GM23248 (cell line): ENCODE measurements around the gene POU2AF1. TPM values are rescaled to one million over a fixed set of nuclear protein-coding genes. Genes with fewer than 3 reads are reported as not detected.
"Not testable (repeated sequence)": the region's sequence is repeated elsewhere in the genome, so short reads cannot be mapped to it uniquely, and the experiment has no call there.

Source experiments
- DNase-seq: peaks from one replicate; pipeline ENCODE4 v3.0.0-alpha.2; 2015
- H2AFZ ChIP-seq: fragments of 200-600 bp; sonication (generic); 2 replicates; pipeline ENCODE4 v1.6.1; 2016; ENCODE audit warnings: antibody characterized with exemption
- H3F3A ChIP-seq: fragments of 200-600 bp; sonication (generic); 2 replicates; pipeline ENCODE4 v1.6.1; 2016; ENCODE audit warnings: mild to moderate bottlenecking, antibody characterized with exemption, mixed run types; ENCODE audit not compliant: insufficient read depth
- H3K27ac ChIP-seq: fragments of 200-600 bp; sonication (generic); 2 replicates; pipeline ENCODE4 v1.5.1; 2016; ENCODE audit warnings: mild to moderate bottlenecking
- H3K27me3 ChIP-seq: fragments of 200-600 bp; sonication (generic); replicated peaks from 2 replicates; pipeline ENCODE4 v1.6.1; 2016; ENCODE audit warnings: mild to moderate bottlenecking; ENCODE audit not compliant: insufficient read depth
- H3K36me3 ChIP-seq: fragments of 200-600 bp; sonication (generic); 2 replicates; pipeline ENCODE4 v1.6.1; 2016; ENCODE audit warnings: low read depth, mild to moderate bottlenecking
- H3K4me1 ChIP-seq: fragments of 200-600 bp; sonication (generic); 2 replicates; pipeline ENCODE4 v1.6.1; 2016; ENCODE audit warnings: mild to moderate bottlenecking; ENCODE audit not compliant: insufficient read depth
- H3K4me2 ChIP-seq: fragments of 200-600 bp; sonication (generic); one replicate; pipeline ENCODE4 v1.6.1; 2016; ENCODE audit warnings: mild to moderate bottlenecking; ENCODE audit not compliant: unreplicated experiment
- H3K4me3 ChIP-seq: fragments of 200-600 bp; sonication (generic); 2 replicates; pipeline ENCODE4 v1.5.1; 2016; ENCODE audit warnings: mild to moderate bottlenecking
- H3K79me2 ChIP-seq: fragments of 200-600 bp; sonication (generic); 2 replicates; pipeline ENCODE4 v1.6.1; 2016; ENCODE audit warnings: mild to moderate bottlenecking; ENCODE audit not compliant: insufficient read depth
- H3K9ac ChIP-seq: fragments of 200-600 bp; sonication (generic); 2 replicates; pipeline ENCODE4 v1.6.1; 2016; ENCODE audit warnings: mild to moderate bottlenecking
- H3K9me2 ChIP-seq: fragments of 200-600 bp; sonication (generic); 2 replicates; pipeline ENCODE4 v1.6.1; 2016; ENCODE audit warnings: mixed run types, mild to moderate bottlenecking, moderate library complexity; ENCODE audit not compliant: insufficient read depth
- H3K9me3 ChIP-seq: fragments of 200-600 bp; sonication (generic); one replicate; pipeline ENCODE4 v1.6.1; 2017; ENCODE audit warnings: low read depth
- H4K20me1 ChIP-seq: fragments of 200-600 bp; sonication (generic); 2 replicates; pipeline ENCODE4 v1.6.0; 2016; ENCODE audit not compliant: insufficient read depth
- EZH2 ChIP-seq: fragments of 200-600 bp; sonication (generic); IDR thresholded peaks from 2 replicates; pipeline ENCODE4 v1.6.1; 2018; ENCODE audit warnings: antibody characterized with exemption, mild to moderate bottlenecking; ENCODE audit not compliant: insufficient read depth, poor library complexity, severe bottlenecking
- EZH2phosphoT487 ChIP-seq: fragments of 200-600 bp; sonication (generic); IDR thresholded peaks from 2 replicates; pipeline ENCODE4 v1.6.1; 2018; ENCODE audit warnings: antibody characterized with exemption, moderate library complexity, mild to moderate bottlenecking, low read depth; ENCODE audit not compliant: insufficient read depth
- WGBS, 2 experiments: methylation state at CpG; one replicate each; pipeline ENCODE4 v1.1.6; 2015 to 2017; ENCODE audit warnings: low lambda C conversion rate in 2 of 2, low coverage in 1 of 2; ENCODE audit errors: missing lambda C conversion rate in 2 of 2; 5-methylcytosine and 5-hydroxymethylcytosine counted together
- in situ Hi-C: fragments of 300-500 bp; cut with MboI; formaldehyde crosslinking; loops from 2 replicates; pipeline ENCODE4 v1.15.0; 2020
- polyA plus RNA-seq: library from polyadenylated mRNA; unstranded; fragments of >200 nt; fragmentation: Nextera tagmentation; extraction: Ambion mirVana; gene quantifications from 2 replicates; pipeline ENCODE4 v1.2.1, GENCODE V29; 2016
- total RNA-seq: library from RNA; depleted of rRNA; stranded (reverse); fragments of >200 nt; shearing (Covaris generic); gene quantifications from 2 replicates; pipeline ENCODE4 v1.2.3, GENCODE V29; 2014

Gene POU2AF1
- total and polyA plus RNA-seq, 2 experiments from 2014 or later: 0.11 to 0.16 TPM

- 0 to 2% methylated on average over 5 of the region's 5 CpGs for WGBS, 2 experiments
- Histone ChIP-seq H4K20me1 (no peaks in the 10 kb centered on the region), H3K79me2 (no peaks in the 10 kb centered on the region), H3K4me3 (peak overlapping the region; percentile 28; the same call in 1 of the 2 replicates), H3K9me3 (no peaks in the 10 kb centered on the region), H3K36me3 (no peaks in the 10 kb centered on the region), H3K4me2 (peak overlapping the region; percentile 52), H3K27ac (no peak overlapping the region), H3K9ac (no peak overlapping the region), H3K4me1 (peaks cover 10% of the 10 kb centered on the region), H3K27me3 (peaks cover 5% of the 10 kb centered on the region), H3K9me2 (no peaks in the 10 kb centered on the region), H3F3A (0 out of 2 replicates have a peak, but pooled peaks cover 3% of the 10 kb centered on the region), H2AFZ (peak overlapping the region; percentile 5; the same call in 1 of the 2 replicates)
- DNase-seq: peak; percentile 57
- TF ChIP-seq EZH2phosphoT487 (no peak), EZH2 (no peak)
- in situ Hi-C loops: no loop called here
Measured at GRCh38 chr11:111324277-111324720, 54.8 kb downstream of the POU2AF1 start.

DNA sequence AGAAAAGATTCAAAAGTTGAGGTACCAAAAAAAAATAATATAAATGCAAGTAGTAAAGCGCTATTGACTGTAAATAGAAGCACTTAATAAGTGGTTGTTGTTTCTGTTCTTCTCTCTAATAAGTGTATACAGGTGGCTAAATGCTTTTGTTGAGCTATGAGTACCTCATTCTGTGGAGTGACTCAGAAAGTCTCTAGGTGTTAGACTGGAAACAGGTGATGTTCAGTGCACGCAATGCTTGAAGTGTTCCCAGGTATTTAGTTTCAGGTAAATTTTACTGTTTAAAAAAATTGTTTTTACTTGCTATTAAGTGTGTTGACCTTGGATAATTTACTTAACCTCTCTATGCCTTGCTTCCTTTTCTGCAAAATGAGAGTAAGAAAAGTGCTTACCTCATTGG lies 56.5 kb downstream of the POU2AF1 start:
- Histone ChIP-seq H3K4me3 (no peak overlapping the region), H3K9me2 (no peaks in the 10 kb centered on the region), H3K79me2 (no peaks in the 10 kb centered on the region), H3K9ac (no peak overlapping the region), H3K27ac (no peak overlapping the region), H3K4me2 (no peak overlapping the region), H3K9me3 (no peaks in the 10 kb centered on the region), H3F3A (0 out of 2 replicates have a peak, but pooled peaks cover 3% of the 10 kb centered on the region), H3K36me3 (no peaks in the 10 kb centered on the region), H4K20me1 (no peaks in the 10 kb centered on the region), H3K27me3 (peaks cover 5% of the 10 kb centered on the region), H3K4me1 (peaks cover 10% of the 10 kb centered on the region), H2AFZ (no peak overlapping the region)
- WGBS, 2 experiments: 87 to 97% methylated on average over 2 of the region's 2 CpGs
- no peak for TF ChIP-seq EZH2
- TF ChIP-seq EZH2phosphoT487: no peak
- in situ Hi-C loops: no loop called here
- DNase-seq: no peak

GRCh38 chr11:111320728-111321568 lies 58.1 kb downstream of the POU2AF1 start:
- 0 out of 2 replicates have a peak, but pooled peaks cover 3% of the 10 kb centered on the region for H3F3A ChIP-seq
- peaks cover 10% of the 10 kb centered on the region for H3K4me1 ChIP-seq
- H3K4me2 ChIP-seq: no peak overlapping the region
- in situ Hi-C loops: no loop called here
- no peak overlapping the region for H2AFZ ChIP-seq
- no peaks in the 10 kb centered on the region for H3K36me3 ChIP-seq
- H3K79me2 ChIP-seq: no peaks in the 10 kb centered on the region
- WGBS, 2 experiments: 86 to 87% methylated on average over 5 of the region's 5 CpGs
- no peak overlapping the region for H3K27ac ChIP-seq
- H3K4me3 ChIP-seq: no peak overlapping the region
- DNase-seq: no peak
- H3K9me3 ChIP-seq: no peaks in the 10 kb centered on the region
- H3K9ac ChIP-seq: no peak overlapping the region
- TF ChIP-seq EZH2 (no peak), EZH2phosphoT487 (no peak)
- no peaks in the 10 kb centered on the region for H3K9me2 ChIP-seq
- H3K27me3 ChIP-seq: peaks cover 5% of the 10 kb centered on the region
- no peaks in the 10 kb centered on the region for H4K20me1 ChIP-seq

- H3K4me1 ChIP-seq, H3K36me3 ChIP-seq, in situ Hi-C loops, H4K20me1 ChIP-seq, H3K27ac ChIP-seq, H3K4me3 ChIP-seq, H3K79me2 ChIP-seq, H3K4me2 ChIP-seq, H2AFZ ChIP-seq, H3F3A ChIP-seq, H3K9me3 ChIP-seq, DNase-seq, H3K27me3 ChIP-seq, H3K9ac ChIP-seq, H3K9me2 ChIP-seq: not testable (repeated sequence)
- whole genome bisulfite sequencing, 2 experiments: 62 to 65% methylated on average over 6 of the region's 6 CpGs
Measured at GRCh38 chr11:111320199-111320598, 58.9 kb downstream of the POU2AF1 start.
